ENCODE results near the gene PPP2R3A. TPM values are rescaled to one million over a fixed set of nuclear protein-coding genes. Genes with fewer than 3 reads are reported as not detected.
A peak's percentile ranks its signal among the peaks of the same experiment; 100 is the strongest.

Gene PPP2R3A
- total RNA-seq, 2 donors from 2014 or later: 0.50 to 0.54 TPM

DNA sequence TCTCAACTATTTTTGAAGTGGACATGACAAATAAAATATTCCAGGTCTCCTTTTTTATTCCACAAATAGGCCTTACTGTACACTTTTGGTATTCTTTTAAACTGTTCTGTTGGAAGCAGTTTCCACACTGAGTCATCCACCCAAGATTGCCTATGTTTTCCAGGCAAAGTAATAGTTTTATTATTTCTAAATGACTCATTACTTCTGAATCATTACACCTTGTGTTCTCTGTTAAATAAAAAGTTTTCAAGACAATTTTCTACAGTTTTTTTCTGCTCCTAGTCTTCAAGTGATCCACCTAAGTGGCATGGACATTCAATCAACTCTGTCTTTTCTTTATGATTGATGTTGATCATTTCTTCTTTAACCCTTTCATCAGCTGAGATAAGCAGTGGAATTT is 26.5 kb downstream of the PPP2R3A start:
- Mint-ChIP-seq H3K9me3 (no peaks in the 10 kb centered on the region), H3K27ac (no peak overlapping the region), H3K36me3 (no peaks in the 10 kb centered on the region)
- peak in 1 of 2 donors; percentile 68 for ATAC-seq
- no peak for DNase-seq (ENCODE audit: low spot score in 2 of 2)

DNA sequence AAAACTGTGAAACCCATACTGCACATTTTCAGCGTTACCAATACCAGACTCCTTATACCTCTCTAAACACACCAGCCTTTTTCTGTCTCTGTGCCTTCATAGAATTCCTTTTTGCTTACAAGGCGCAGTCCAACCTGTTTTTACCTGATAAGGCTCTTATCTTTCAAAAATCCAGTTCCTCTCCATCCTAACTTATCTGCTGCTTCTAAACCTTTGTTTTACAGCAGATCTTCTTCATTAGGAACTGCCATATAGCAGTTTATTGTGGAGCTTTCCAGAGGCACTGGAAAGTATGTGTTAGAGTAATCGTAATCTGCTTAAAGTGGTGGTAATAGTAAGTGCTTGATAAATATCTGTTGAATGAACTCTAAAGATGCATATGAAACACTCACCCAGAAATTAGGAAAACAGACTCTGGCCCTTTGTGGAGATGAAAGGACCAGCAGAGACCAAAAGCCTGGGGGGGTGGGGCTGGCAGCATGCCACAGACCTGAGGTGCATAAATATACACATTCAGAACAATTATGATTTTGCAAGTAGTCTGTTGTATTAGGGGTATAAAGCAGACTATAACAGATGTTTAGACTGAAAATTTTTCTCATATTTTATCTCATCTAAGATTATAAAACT is 29.3 kb downstream of the PPP2R3A start:
- ATAC-seq (no peak), DNase-seq (ENCODE audit: low spot score in 2 of 2) (no peak)
- H3K27ac Mint-ChIP-seq: no peak overlapping the region
- H3K9me3 Mint-ChIP-seq: no peaks in the 10 kb centered on the region
- no peaks in the 10 kb centered on the region for H3K36me3 Mint-ChIP-seq

DNA sequence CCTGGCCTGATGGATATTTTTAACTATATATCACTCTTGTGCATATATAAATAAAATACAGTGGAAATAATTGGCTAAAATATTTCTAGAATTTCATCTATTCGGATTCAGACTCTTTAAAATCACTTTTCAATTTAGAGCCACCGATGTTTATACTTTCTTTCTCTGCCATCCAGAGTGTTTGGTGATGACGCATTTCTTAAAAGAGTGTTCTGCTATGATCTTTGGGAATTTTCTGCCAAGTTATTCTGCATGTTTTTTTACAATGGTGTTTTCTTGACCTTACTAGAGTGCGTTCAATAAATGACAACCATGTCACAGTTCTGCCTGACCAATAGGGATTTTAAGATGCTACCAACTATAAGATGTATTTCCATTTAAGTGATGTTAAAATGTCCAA is 30.2 kb downstream of the PPP2R3A start:
- Mint-ChIP-seq H3K36me3 (no peaks in the 10 kb centered on the region), H3K27ac (no peak overlapping the region), H3K9me3 (no peaks in the 10 kb centered on the region)
- DNase-seq (ENCODE audit: low spot score in 2 of 2) (no peak), ATAC-seq (no peak)

DNA sequence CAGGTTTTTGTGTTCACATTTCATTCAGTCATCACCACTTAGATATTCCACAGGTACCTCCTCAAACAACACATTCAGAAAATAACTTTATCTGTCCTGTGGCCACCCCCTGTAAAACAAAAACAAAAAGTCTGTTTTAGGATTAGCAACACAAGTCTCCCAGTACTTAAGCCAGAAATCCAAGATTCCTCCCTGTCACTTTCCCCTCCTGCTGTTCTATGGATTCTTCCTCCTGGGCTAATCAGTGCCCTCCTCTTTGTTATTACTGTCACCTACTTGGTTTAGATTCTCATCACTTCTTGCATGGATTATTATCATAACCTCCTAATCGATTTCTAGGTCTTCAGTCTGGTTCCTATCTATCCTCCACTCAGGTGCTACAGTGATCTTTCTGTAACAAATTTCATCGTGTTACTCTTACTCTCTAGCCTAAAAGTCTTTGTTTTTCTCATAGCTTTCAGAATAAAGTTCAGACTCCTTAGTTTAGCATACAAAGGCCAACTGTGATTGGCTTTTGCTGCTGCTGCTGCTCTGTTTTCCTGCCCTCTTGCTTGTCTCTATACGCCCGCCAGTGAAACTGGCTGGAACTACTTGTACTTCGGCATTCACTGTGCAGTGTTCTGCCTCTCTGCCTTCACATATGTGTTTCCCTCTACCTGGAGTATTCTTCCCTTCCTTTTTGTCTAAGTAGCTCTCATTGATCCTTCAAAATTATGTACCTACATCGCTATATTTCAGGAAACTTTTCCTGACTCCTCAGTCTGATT is 32.2 kb downstream of the PPP2R3A start:
- Mint-ChIP-seq H3K9me3 (no peaks in the 10 kb centered on the region), H3K27ac (no peak overlapping the region), H3K36me3 (no peaks in the 10 kb centered on the region)
- no peak for DNase-seq (ENCODE audit: low spot score in 2 of 2)
- ATAC-seq: no peak

DNA sequence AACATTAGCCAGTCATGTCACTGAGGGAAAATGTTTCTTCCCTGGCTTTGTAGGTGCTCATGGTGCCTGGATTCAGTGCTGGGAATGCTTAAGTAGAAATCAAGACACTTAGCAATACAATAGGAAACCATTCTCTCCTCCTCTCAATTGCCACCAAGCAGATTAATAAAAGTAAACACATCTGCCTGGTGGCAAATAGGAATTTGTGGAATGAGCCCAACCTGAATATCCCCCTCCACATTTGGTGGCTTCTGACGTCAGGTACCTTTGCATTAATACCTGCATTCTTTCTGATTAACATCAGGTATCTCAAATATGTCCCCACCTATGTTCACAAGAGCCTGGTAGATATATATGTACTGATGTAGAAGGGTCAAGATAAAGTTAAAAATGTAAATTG is 42.7 kb downstream of the PPP2R3A start:
- ATAC-seq: no peak
- Mint-ChIP-seq H3K36me3 (no peaks in the 10 kb centered on the region), H3K27ac (no peak overlapping the region), H3K9me3 (peaks cover 0 to 6% of the 10 kb centered on the region in 2 donors)
- DNase-seq (ENCODE audit: low spot score in 2 of 2): no peak

DNA sequence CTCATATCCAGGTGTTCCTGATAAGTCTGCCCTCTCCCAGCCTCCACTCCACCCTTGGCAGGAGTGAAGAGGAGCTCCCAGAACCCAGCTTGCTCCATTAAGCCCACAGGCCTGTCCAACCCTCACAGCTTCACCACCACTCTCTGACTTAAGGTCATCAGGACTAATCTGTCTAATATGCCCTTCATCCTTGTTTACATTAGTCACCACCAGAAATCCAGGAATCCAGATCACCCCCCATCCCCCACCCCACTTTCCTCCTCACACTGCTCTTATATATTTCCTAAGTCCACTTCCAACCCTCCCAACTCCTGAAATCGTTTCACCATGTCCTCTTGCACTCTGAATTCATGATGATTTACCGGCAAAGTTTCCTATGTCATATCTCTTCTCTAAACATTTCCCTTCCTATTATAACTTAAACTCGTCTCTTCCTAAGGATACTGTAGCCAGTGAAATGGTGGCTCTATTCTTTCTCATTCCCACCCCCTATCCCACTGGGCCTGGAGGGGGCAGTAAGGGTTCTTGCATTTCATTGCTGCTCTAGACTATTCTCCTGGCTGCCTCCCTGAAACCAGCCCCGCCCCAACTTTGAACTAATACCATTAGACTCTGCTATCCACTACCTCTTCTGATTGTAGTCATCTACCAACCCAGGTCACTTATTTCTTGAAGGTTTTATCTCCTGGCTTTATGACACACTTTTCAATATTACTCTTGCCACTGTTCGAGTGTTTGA is 43.4 kb downstream of the PPP2R3A start:
- DNase-seq (ENCODE audit: low spot score in 2 of 2): no peak
- H3K36me3 Mint-ChIP-seq: no peaks in the 10 kb centered on the region
- ATAC-seq: no peak
- H3K27ac Mint-ChIP-seq: no peak overlapping the region
- H3K9me3 Mint-ChIP-seq: peaks cover 0 to 6% of the 10 kb centered on the region in 2 donors

DNA sequence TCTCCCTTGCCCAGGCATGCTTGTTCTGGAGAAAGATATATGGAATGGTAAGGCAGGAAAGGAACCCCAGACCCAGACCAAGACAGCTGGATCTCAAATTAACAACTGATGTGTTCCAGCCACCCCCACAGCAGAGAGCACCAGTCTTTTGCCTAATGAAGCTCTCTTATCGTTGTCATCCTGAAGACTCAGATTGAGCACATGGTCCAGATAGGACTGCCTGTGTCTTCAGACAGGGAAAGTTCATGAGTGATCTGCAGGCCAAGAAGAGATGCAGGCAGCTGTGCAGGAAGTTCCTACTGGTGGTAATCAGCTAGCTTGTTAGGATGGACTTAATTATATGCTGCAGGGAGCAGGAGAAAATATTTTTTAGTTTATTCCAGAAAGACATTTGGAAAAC is 53.3 kb downstream of the PPP2R3A start:
- DNase-seq (ENCODE audit: low spot score in 2 of 2): no peak
- Mint-ChIP-seq H3K27ac (no peak overlapping the region), H3K9me3 (peaks cover 0 to 5% of the 10 kb centered on the region in 2 donors), H3K36me3 (peaks cover 0 to 6% of the 10 kb centered on the region in 2 donors)
- no peak for ATAC-seq

DNA sequence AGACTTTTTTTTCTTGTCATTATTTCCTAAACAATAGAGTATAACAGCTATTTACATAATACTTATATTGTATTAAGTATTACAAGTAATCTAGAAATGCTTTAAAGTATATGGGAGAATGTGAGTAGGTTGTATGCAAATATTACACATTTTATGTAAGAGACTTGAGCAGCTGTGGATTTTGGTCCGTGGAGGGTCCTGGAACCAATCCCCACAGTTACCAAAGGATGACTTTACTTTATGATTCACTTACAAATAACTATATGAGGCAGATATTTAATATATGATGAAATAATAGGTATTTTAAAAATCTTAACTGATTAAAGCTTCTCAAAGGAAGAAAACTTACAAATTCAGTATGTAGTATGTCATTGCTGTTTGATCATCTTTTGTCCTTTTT is 56.3 kb downstream of the PPP2R3A start:
- DNase-seq (ENCODE audit: low spot score in 2 of 2): no peak
- H3K9me3 Mint-ChIP-seq: no peaks in the 10 kb centered on the region
- H3K27ac Mint-ChIP-seq: no peak overlapping the region
- ATAC-seq: no peak
- no peaks in the 10 kb centered on the region for H3K36me3 Mint-ChIP-seq

DNA sequence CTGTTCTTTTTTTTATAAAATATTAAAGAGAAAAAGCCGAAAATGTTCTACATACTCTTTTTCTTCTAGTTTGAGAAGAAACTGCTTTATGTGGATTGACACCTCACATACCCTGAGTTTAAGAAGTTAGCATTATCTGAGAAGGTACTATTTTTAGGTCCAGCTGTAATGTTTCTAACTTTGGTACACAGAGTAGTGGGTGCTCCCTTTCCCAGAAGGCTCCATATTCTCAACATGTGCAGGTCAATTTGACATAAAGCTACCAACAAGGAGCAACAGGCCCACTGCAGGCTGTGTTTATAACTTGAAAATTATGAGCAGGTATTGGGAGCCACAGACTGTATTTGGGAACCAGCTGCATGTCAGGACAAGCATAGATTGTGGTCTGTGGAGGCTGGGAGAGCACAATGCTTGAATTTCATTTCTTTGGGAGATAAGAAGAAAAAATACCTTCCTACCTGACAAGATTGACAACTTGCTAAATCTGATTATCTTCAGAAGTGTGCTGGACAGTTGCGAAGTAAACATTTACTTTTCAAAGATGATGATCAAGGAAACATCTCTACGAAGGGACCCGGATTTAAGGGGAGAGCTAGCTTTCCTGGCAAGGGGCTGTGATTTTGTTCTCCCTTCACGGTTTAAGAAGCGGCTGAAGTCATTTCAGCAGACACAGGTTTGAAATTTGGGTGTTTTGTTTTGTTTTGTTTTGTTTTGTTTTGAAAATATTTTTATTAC is 57.2 kb downstream of the PPP2R3A start:
- Mint-ChIP-seq H3K36me3 (no peaks in the 10 kb centered on the region), H3K27ac (no peak overlapping the region), H3K9me3 (no peaks in the 10 kb centered on the region)
- no peak for DNase-seq (ENCODE audit: low spot score in 2 of 2)
- no peak for ATAC-seq

DNA sequence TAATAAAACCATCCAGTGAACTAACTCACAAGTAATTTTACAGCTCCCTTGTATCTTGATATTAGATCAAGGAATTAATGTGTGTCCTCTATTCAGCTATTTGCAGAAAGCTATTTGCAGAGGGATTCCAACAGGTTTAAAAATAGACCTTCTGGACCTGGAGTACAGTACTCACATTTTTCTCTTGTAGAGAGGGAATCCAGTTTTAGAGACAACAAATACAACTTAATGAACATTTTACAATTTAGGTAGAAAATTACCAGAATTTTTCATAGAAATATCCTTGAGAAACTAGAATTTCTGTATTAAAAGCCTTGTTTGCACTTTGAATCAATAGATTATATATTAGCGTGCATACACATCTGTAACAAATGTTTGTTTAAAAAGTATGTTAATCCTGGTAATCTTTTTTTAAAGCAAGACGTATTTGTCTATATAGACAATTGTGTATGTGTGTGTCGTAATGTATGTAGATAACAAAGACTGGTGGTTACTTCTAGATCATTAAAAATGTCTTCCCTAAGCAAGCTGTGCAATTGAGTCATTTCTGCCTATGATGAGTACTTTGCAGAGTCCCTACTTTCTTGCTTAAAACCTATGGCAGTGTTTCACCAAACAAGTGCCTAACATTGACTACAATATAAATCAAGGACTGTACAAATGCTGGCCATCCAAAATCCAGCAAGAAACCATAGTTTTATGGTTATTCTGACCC is 57.9 kb downstream of the PPP2R3A start:
- Mint-ChIP-seq H3K36me3 (no peaks in the 10 kb centered on the region), H3K27ac (no peak overlapping the region), H3K9me3 (no peaks in the 10 kb centered on the region)
- DNase-seq (ENCODE audit: low spot score in 2 of 2) (no peak), ATAC-seq (no peak)

DNA sequence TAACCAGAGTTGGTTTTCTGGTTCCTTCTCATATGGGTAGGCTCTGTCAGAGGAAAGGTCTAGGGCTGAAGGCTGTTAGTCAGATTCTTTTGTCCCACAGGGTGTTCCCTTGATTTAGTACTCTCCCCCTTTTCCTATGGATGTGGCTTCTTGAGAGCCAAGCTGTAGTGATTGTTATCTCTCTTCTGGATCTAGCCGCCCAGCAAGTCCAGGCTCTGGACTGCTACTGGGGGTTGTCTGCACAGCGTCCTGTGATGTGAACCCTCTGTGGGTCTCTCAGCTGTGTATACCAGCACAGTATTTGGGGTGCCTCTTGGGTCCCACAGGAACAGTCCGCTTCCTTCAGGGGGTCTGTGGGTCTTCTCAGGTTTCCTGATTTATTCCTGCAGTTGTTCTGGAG is 70.8 kb downstream of the PPP2R3A start:
- ATAC-seq: no peak
- H3K27ac Mint-ChIP-seq: no peak overlapping the region
- H3K9me3 Mint-ChIP-seq: peaks cover 6 to 8% of the 10 kb centered on the region in 2 donors

DNA sequence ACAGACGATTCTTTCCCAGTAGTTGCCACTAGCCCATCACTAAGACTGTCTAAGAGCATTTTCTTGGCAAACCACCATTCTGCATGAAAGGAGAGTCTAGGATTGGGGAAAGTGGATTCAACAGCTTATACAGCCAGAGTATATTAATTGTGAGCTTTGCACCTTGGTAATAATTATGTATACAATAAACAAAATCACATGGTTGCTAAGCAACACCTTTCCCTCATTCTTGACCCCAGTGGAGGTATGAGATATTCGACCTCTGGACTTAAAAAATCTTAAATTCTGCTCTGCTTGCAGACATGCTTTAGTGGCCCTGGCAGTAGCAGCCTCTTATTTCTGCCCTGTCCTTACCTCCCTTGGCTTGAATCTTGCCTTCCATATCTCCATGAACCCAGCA is 73.1 kb downstream of the PPP2R3A start:
- H3K36me3 Mint-ChIP-seq: peaks cover 0 to 10% of the 10 kb centered on the region in 2 donors
- DNase-seq (ENCODE audit: low spot score in 2 of 2) (no peak), ATAC-seq (no peak)
- H3K27ac Mint-ChIP-seq: no peak overlapping the region
- H3K9me3 Mint-ChIP-seq: no peaks in the 10 kb centered on the region

More for the DNA sequence above, 70.8 kb downstream of the PPP2R3A start:
- DNase-seq (ENCODE audit: low spot score in 2 of 2): no peak
- H3K36me3 Mint-ChIP-seq: peaks cover 0 to 10% of the 10 kb centered on the region in 2 donors

DNA sequence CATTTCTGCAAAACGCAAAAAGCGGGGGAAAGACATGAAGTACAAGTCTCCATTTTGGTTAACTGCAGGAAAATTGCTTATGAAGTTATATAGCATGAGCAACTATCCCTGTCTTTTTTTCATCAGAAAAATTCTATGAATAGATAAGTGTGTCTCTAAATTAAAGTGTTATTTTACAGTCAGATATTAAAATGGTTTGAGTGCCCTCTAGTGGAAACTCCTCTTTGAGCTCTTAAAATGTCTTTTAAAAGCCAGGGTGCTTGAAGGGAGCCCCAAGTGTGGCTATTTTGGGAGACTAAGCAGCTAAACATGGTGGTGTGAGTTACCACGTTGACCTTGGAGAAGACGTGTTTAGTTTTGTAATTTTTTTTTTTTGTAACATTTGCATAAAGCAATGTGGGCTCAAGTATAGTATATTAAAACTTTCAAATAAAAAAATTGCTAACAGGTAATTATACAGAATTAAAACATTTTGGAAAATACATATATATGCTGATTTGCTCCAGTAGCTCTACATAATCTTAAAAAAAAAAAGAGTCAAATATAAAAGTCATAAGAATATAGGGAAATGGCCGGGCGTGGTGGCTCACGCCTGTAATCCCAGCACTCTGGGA is 77.2 kb downstream of the PPP2R3A start:
- ATAC-seq (no peak), DNase-seq (ENCODE audit: low spot score in 2 of 2) (no peak)
- no peak overlapping the region for H3K27ac Mint-ChIP-seq
- no peaks in the 10 kb centered on the region for H3K36me3 Mint-ChIP-seq
- no peaks in the 10 kb centered on the region for H3K9me3 Mint-ChIP-seq

DNA sequence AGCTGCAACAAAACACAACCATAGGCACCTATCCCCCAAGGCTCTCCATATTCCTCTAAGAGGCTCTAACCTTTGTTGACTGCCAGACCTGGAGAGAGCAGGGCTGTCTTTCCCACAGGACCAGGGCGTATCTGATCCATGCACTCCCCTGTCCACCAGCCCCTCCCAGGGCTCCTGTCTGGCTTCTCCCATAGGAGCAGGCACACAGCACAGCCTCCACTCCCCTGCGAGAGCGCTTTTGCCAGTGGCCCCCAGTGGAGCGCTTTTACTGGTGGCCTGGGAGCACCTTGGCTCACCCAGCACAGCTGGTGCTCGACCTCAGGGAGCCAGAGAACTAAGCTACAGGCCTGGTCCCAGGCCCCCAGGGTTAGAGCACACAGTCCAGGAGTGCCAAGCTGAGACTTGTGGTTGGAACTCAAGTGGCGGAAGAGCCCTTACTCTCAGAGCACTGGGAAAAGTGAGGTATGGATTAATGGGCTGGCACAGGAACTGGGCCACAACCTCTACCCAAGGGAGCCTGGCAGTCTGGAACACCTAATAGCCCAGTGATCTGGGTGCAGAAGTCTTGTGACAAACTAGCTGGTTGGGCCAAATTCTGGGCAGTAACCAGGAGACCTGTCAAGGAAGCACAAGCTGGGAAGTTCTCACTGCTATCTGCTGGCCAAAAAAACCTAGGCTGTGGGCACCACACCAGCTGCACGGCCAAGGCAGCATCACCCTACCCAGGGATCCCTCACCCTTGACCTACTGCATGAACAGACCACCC is 79.6 kb downstream of the PPP2R3A start:
- DNase-seq (ENCODE audit: low spot score in 2 of 2) (no peak), ATAC-seq (no peak)
- Mint-ChIP-seq H3K27ac (no peak overlapping the region), H3K36me3 (no peaks in the 10 kb centered on the region), H3K9me3 (no peaks in the 10 kb centered on the region)

DNA sequence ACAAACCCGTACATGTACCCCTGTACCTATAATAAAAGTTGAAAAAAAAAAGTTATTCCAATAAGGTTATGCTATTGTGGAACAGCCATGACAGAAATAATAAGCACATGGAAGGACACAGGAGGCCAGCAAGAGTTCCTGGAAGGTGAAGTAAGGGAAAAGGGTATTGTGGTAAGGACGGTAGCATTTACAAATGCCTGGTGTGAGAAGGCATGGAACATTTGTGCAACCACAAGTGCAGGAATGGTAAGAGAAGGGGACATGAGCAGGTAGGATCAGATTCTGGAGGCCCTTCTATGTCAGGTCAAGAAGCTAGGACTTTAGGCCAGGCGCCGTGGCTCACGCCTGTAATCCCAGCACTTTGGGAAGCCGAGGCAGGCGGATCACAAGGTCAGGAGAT is 82.5 kb downstream of the PPP2R3A start:
- no peak for ATAC-seq
- H3K36me3 Mint-ChIP-seq: no peaks in the 10 kb centered on the region
- DNase-seq (ENCODE audit: low spot score in 2 of 2): no peak
- no peak overlapping the region for H3K27ac Mint-ChIP-seq
- no peaks in the 10 kb centered on the region for H3K9me3 Mint-ChIP-seq
